Upper lobe of right lung (tissue), 1 donor: Measurements from ENCODE around the gene SHC1. TPM values are rescaled to one million over a fixed set of nuclear protein-coding genes. Genes with fewer than 3 reads are reported as not detected.

Source experiments
- ATAC-seq: fragments of 200-7000 bp; cut with Tn5 transposase; one replicate; pipeline ENCODE4 v1.9.1; 2020; ENCODE audit warnings: mild to moderate bottlenecking, moderate library complexity
- DNase-seq: peaks from one replicate; pipeline ENCODE4 v3.0.0-alpha.2; 2020
- H3K27ac ChIP-seq: fragments of 200-600 bp; one replicate; pipeline ENCODE4 v1.8.0; 2022
- H3K27me3 ChIP-seq: fragments of 200-600 bp; one replicate; pipeline ENCODE4 v1.8.0; 2022; ENCODE audit warnings: mild to moderate bottlenecking
- H3K36me3 ChIP-seq: fragments of 200-600 bp; one replicate; pipeline ENCODE4 v1.8.0; 2022
- H3K4me1 ChIP-seq: fragments of 200-600 bp; one replicate; pipeline ENCODE4 v1.8.0; 2022
- H3K4me3 ChIP-seq: fragments of 200-600 bp; one replicate; pipeline ENCODE4 v1.8.0; 2022; ENCODE audit warnings: mild to moderate bottlenecking
- H3K9me3 ChIP-seq: fragments of 200-600 bp; one replicate; pipeline ENCODE4 v1.8.0; 2022
- intact Hi-C: fragments of 100-400 bp; cut with DNase I; formaldehyde crosslinking; loops from one replicate; pipeline ENCODE4 v1.11.0; 2022
- total RNA-seq: library from RNA; stranded (reverse); fragmentation: NEBNext Ultra II Directional; extraction: Animal tissue kit (Norgen Biotek cat#: 25700); gene quantifications from one replicate; pipeline ENCODE4 v1.2.1, GENCODE V29; 2021
- TF ChIP-seq, protein P1 (sequence below): fragments of 200-600 bp; IDR thresholded peaks from one replicate; pipeline ENCODE4 v1.8.0; 2022; ENCODE audit warnings: antibody characterized with exemption
- donor health status: DM: no; HTN: yes; CAD: no; lungs with severe emphysema.

The SHC1 gene
- total RNA-seq, 1 donor from 2014 or later = 120 TPM

DNA sequence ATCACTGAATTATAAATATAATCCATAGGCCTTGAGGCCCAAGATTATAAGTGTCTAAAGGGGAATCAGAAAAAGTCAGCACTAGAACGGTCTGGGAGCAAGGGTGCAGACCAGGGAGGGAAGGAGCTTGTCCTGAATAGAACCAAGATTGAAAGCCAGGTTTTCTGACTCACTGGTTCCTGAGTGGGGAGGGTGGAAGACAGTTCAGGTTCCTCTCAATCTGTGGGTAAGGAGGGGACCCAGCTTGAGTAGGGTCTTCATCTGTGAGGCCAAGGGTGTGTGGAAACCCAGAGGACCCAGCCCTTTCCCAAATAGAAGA lies 23.7 kb upstream of the SHC1 start:
- Histone ChIP-seq H3K9me3 (no peaks in the 10 kb centered on the region), H3K4me1 (peaks cover 7% of the 10 kb centered on the region), H3K27me3 (no peaks in the 10 kb centered on the region), H3K4me3 (no peak overlapping the region), H3K27ac (no peak overlapping the region), H3K36me3 (peaks cover 24% of the 10 kb centered on the region)
- no peak for ATAC-seq
- DNase-seq = no peak
- TF ChIP-seq, protein P1, sequence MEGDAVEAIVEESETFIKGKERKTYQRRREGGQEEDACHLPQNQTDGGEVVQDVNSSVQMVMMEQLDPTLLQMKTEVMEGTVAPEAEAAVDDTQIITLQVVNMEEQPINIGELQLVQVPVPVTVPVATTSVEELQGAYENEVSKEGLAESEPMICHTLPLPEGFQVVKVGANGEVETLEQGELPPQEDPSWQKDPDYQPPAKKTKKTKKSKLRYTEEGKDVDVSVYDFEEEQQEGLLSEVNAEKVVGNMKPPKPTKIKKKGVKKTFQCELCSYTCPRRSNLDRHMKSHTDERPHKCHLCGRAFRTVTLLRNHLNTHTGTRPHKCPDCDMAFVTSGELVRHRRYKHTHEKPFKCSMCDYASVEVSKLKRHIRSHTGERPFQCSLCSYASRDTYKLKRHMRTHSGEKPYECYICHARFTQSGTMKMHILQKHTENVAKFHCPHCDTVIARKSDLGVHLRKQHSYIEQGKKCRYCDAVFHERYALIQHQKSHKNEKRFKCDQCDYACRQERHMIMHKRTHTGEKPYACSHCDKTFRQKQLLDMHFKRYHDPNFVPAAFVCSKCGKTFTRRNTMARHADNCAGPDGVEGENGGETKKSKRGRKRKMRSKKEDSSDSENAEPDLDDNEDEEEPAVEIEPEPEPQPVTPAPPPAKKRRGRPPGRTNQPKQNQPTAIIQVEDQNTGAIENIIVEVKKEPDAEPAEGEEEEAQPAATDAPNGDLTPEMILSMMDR = no peak
- intact Hi-C loops = no loop called here

DNA sequence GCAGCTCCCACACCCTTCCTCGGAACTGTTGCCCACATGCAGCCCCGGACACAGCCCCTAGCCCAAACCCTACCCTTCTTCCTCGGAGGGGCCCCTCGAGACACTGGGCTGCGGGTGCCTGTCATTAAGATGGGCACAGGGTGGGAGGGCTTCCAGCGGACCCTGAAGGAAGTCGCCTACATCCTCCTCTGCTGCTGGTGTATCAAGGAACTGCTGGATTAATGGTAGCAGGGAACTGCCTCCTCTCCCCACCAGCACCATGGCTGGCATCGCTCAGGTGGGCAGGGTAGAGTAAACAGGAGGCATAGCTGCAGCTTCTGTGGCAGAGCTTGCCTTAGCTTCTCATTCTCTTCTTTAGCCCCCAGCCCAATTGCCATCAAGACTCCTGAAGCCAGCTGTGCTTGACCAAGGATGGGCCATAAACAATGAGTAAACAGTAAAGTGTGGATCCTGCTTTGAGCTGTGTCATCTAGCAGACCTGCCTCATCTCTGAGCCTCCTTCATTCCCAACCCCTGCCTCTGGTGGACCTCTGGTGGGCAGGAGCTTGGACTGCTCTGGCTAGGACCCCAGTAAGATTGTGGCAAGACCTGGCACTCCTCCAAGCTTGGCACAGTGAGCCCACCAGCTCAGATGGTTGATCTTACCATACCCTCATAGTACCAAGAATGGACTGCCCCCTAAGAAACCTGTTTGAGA lies 23.2 kb upstream of the SHC1 start, which contains the start of gene LENEP:
Gene LENEP, plus strand, starts transcription at position 15 of the 697 bp plus-strand sequence. Its CDS starts 22 bp downstream, at position 37.
- Histone ChIP-seq H3K27me3 (no peaks in the 10 kb centered on the region), H3K36me3 (peaks cover 27% of the 10 kb centered on the region), H3K4me1 (peaks cover 2% of the 10 kb centered on the region), H3K4me3 (no peak within 1 kb of the TSS), H3K9me3 (no peaks in the 10 kb centered on the region), H3K27ac (no peak within 1 kb of the TSS)
- intact Hi-C loops = no loop called here
- TF ChIP-seq, protein P1 = no peak
- peak; percentile 47 for DNase-seq
- ATAC-seq = no peak

DNA sequence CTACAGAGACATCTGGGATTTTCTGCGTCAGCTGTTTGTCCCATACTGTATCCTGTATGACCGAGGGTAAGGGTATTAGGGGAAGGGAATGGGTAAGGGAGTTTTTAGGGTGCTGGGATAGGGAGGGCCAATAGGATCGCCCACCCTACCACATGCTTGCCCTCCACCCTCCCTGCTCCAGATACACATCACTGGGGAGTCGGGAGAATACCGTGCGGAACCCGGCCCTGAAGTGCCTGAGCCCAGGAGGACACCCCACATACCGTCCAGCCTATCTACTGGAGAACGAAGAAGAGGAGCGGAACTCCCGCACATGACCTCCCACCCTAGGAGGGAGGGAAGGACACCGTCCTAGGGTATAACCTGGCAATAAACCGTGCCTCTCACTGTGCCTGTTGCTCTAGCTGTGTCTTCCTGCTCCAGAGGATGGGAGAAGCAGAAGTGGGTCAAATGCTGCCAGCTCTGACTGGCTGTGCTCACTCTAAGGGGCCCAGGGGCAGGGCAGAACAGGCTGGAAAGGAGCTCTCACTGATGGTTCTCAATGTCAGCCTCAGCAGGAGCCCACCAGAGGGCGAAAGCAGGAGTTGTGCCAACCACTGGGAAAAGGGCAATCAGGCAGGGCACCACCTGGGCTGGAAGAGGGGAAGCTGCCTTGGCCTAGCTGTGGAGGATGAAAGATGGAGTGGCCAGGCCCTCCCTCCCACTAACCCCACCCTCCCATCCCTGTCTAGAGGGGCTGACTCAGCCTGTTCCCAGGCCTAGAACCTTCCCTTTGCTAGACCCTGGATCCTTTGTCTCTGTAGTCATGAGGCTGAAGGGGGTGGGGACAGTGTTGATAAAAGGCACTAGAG lies 22.4 kb upstream of the SHC1 start:
- Histone ChIP-seq H3K4me1 (no peaks in the 10 kb centered on the region), H3K27ac (no peak overlapping the region), H3K36me3 (peaks cover 35% of the 10 kb centered on the region), H3K9me3 (no peaks in the 10 kb centered on the region), H3K4me3 (no peak overlapping the region), H3K27me3 (no peaks in the 10 kb centered on the region)
- intact Hi-C loops = no loop called here
- no peak for ATAC-seq
- peak; percentile 42 for DNase-seq
- TF ChIP-seq, protein P1 = no peak

DNA sequence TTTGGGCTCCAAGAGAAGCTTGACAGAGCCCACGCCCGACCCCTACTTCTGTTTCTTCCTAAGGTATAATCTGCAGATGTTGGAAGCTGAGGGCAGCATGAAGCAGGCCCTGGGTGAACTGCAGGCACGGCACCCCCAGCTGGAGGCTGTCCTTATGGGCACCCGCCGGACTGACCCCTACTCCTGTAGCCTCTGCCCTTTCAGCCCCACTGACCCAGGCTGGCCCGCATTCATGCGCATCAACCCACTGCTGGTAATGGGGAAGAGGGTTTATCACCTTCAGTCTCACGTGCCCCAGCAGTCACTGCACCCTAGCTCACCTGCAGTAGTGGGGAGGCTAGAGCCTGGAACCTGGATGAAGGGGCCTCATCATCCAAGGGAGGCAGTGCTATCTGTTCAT lies 19.7 kb upstream of the SHC1 start:
- DNase-seq (peak; percentile 36), ATAC-seq (no peak)
- Histone ChIP-seq H3K4me3 (no peak overlapping the region), H3K27ac (no peak overlapping the region), H3K36me3 (peaks cover 35% of the 10 kb centered on the region), H3K27me3 (no peaks in the 10 kb centered on the region), H3K4me1 (peaks cover 3% of the 10 kb centered on the region), H3K9me3 (no peaks in the 10 kb centered on the region)
- TF ChIP-seq, protein P1 = no peak
- intact Hi-C loops = no loop called here

DNA sequence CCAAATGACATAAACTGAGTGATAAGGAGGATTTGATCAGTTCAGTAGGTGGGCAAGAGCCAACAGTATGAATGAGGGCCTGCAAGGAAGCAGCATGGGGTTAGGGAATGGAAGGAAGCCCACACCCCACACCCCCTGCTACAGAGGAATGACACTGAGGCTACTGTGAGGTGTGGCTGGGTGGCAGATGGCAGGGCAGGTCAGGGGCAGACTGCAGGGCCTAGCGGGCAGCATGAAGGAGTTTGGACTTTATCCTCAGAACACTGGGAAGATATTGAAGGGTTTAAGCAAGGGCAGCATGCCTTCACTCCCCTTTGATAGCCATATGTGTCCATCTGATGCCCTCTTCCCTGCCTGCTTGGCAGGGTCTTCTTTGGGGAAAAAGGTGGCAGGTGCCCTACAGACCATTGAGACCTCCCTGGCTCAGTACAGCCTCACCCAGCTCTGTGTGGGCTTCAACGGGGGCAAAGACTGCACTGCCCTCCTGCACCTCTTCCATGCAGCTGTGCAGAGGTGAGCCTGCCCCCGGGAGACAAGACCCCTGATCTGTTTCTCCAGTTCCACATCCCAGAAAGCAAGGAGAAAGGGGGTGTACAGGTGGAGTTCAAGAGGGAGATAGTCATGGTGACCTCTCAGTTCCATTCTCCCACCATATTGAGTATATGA lies 18.8 kb upstream of the SHC1 start:
- Histone ChIP-seq H3K9me3 (no peaks in the 10 kb centered on the region), H3K36me3 (peaks cover 35% of the 10 kb centered on the region), H3K27me3 (no peaks in the 10 kb centered on the region), H3K27ac (no peak overlapping the region), H3K4me3 (no peak overlapping the region), H3K4me1 (peaks cover 4% of the 10 kb centered on the region)
- ATAC-seq = no peak
- intact Hi-C loops = no loop called here
- no peak for DNase-seq
- TF ChIP-seq, protein P1 = no peak
